NCI-H2227 treated with DMSO at 0.1 percent for 48 hours (cell line): ENCODE data around the gene ADK.

Experiments used
- DNase-seq: peaks from one replicate; lab custom pipeline; 2025; lab: John Stamatoyannopoulos, UW

ADK gene

DNA sequence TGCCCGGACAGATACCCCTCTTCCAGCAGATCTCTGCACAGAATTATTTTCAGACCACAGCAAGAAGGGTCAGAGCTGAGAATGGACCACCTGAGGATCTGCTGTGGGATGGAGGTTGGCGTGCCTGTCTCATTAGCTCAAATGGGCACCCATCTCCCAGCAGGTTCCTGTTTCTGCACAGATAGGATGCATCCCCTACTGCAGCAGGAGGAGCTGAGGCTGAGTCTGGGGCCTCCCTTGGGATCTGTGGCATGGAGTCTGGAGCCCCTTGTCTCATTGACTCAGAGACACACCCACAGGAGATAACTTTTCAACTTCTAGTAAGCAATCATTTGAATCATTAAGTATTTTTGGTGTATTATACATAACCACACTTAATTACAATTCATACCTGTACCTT lies 212.7 kb downstream of the ADK start:
- DNase-seq, result no peak

DNA sequence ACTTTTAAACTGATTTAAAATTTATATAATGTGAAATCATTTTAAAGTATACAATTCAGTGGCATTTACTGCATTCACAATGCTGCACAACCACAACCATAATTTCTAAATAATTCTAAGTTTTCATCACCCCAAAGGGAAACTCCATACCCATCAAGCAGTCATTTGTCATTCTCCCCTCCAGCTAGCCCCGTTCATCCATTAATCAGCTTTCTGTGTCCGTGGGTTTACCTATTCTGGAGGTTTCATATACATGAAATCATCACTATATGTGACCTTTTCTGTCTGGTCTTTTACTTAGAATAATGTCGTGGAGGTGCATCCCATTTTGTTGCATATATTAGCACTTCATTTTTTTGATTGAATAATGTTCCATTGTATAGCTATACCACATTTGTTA lies 214.1 kb downstream of the ADK start:
- no peak for DNase-seq

DNA sequence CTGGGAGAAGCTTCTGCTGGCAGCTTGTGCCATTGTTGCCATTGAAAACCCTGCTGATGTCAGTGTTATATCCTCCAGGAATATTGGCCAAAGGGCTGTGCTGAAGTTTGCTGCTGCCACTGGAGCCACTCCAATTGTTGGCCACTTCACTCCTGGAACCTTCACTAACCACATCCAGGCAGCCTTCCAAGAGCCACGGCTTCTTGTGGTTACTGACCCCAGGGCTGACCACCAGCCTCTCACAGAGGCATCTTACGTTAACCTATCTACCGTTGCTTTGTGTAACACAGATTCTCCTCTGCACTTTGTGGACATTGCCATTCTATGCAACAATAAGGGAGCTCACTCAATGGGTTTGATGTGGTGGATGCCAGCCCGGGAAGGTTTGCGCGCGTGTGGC lies 220.7 kb downstream of the ADK start:
- no peak for DNase-seq

DNA sequence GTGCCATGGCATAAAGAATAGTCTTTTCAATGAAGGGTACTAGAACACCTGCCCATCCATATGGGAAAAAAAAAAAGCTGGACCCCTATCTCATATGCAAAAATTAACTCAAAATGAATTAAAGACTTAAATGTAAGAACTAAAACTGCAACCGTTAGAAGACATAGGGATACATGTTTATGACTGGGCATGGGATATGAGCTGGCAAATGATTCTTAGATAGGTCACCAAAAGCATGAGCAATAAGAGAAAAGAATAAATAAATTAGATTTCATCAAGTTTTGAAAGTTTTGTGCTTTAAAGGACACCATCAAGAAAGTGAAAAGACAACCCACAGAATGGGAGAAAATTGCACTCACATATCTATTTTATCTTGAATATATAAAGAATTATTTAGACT lies 222.0 kb downstream of the ADK start:
- DNase-seq, result no peak

DNA sequence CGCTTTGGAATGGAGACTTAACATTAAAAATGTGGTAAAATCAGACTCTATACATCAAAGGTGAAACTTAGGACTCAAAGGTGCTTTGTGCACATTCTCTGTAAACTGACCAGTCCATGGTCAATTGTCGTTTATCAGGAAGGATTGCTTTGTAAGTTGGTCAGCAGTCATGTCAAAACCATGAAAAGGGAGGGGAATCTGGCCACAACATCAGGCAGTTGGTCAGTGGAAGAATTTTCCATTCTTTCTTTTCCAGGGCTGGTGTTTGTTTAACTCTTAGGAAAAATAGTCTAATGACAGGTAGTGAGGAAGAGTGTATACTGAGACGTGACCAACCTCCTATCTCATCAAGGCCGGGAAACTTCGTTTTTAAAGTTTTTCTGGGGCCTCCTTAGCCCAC lies 226.5 kb downstream of the ADK start:
- no peak for DNase-seq

DNA sequence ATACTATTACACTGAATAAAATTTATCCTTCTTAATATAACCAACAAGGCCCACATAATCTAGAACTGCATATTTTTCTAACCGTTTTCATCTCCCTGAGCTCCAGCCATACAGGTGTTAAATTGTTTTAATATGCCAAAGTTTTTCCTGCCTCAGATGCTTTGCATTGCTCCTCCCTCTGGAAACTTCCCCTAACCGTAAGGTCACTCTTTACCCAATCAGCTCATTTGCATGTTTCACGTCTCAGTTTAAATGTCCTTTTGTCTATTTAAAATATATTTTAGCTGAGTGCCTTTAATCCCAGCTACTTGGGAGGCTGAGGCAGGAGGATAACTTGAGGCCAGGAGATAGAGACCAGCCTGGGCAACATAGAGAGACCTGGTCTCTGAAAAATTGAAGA lies 228.5 kb downstream of the ADK start:
- DNase-seq, result no peak

DNA sequence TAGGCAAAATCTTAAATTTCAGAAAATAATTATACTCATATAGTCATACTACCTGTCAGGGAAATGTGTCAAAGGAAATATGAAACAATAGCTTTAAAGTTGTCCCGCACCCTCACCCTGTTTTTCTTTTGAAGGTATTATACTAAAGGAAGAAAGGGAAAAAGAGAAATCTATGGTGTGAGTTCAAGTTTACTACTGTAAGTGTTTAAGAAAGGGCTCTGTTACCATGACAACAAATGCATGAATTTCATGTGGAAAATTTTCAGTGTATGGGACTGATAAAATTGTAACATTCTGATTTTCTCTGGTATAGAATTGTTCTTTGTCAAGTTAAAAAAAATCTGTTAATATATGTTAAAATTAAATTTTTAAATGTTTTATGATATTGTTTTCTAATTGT lies 229.8 kb downstream of the ADK start:
- DNase-seq, result no peak

DNA sequence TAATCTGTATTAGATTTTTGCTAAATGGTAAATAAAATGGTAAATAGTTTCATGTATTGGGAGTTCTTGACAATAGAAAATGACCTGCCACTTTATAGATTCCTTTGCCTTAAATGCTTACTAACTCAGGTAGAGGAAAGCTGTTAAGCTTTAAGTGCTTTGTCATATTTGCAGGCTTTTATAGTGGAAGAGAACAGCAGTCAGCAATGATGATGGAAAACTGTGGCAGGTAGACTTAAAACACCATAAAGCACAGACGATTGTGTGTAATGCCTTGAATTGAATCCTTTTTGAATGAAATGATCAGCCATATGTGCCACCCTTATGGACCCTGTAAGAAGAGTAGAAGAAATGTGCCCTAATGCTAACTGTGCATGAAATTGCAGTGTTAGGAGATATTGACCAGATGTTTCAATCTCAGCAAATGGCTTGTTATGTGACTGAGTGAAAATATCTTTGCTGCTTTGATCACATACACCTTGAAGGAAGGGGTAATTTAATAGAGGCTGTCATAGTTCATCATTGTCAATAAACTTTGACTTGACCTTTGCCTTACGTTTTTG lies 230.4 kb downstream of the ADK start:
- DNase-seq, result peak; percentile 11

DNA sequence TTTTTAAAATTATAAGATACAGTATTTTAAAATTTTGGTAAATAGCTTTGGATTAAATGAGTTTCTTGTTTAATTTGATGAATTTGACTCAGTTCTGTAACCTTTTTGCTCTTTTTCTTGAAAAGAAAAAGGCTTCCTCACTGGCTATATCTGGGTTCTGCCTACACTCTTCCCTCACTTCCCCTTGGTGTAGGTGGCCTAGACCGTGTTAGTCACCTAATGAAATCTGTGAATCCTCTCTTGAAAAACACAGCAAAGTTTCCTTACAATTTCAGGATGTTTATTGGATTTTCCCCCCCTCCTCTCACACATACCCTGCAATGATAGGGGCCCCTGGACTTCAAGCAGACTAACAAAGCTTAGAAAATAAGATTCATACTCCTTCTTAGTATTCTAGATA lies 231.6 kb downstream of the ADK start:
- no peak for DNase-seq

DNA sequence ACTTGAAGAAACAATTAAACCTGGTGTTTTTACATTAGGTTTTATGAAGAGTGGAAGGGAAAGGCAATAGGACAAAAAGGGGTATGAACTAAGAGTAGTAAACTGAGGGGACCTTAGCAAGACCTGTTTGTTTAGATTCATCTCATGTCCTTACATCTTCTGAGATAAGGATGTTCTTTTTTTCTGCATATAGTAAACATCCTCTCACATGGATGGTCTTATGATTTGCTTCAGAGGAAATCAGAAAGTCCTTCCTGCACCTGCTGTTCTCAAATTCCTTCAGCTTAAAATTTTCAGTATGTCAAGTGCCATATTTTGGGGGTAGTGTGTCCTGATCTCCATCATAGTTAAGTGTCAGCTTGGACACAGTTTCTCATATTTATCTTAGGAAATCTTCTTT lies 232.6 kb downstream of the ADK start:
- DNase-seq, result no peak

DNA sequence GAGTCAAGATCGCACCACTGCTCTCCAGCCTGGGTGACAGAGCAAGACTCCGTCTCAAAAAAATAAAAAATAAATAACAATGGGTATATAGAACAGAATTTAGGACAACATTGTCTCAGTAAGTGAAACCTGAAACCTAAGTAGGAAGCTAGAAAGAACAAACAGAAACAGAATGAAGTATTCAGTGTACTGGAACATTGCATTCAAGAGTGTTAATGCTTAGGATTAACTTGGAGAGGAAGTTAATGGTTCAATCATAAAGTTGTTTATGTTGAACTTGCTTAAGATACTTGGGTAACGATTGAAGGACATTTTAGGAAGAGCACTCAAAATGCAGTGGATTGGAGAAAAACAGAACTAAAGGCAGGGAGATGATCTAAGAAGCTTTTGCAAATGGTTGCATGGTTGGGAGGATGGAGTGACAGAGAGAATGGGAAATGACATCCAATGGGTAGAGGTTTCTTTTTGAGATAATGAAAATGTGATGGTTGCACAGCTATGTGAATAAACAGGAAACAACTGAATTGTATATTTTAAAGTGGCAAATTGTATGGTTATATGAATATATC lies 233.7 kb downstream of the ADK start:
- no peak for DNase-seq

DNA sequence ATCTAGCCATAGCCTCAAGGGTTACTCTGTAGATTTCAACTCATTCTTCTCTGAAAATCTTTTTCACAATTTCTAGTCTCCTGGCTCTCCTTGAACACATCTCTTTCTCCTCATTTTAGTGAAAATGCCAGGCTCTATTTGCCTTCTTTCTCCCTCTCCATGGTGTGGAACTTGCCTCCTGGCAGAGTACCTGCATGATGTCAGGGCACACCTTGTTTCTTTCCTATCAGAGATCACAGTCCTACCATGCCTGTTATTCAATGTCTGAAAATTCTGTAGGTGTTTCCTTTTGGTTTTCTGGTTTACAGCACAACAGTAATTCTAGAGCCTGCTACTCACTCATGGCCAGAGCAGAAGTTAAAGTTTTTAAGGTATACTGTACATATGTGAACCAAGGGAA lies 237.8 kb downstream of the ADK start:
- DNase-seq, result no peak

DNA sequence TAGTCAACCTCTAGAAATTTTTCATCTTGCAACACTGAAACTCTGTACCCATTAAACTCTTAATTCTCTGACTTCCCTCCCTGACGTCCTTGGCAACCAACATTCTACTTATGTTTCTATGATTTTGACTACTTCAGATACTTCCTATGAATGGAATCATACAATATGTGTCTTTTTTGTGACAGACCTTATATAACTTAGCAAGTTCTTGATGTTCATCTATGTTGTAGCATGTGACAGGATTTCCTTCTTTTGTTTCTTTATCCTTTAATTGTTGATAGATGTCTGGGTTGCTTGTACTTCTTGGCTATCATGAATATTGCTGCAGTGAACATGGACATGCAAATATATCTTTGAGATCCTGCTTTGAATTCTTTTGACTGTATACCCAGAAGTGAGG lies 240.8 kb downstream of the ADK start:
- DNase-seq, result no peak

DNA sequence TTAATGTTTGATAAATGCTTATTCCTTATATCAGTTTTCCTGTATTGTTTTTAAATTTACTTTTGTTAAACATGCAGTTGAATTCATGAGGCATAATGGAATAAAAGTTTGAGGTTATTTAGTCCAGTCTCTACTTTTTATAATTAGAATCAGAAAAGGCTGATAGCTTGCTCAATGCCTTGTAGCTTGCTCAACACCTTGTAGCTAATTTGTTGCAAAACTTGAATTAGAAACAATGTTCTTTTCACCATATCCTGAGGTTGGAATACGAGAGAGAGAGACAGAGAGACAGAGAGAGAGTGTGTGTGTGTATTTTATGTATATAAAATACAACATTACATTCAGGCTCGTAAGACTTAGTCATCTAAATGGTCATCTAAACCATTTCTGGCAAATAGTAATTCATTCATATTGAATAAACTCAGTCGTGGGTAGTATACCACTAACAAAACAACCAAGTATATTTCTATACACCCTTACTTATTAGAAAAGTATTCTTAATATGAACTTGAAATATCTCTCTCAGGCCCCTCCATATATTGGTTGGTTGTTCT lies 243.5 kb downstream of the ADK start:
- DNase-seq, result no peak

DNA sequence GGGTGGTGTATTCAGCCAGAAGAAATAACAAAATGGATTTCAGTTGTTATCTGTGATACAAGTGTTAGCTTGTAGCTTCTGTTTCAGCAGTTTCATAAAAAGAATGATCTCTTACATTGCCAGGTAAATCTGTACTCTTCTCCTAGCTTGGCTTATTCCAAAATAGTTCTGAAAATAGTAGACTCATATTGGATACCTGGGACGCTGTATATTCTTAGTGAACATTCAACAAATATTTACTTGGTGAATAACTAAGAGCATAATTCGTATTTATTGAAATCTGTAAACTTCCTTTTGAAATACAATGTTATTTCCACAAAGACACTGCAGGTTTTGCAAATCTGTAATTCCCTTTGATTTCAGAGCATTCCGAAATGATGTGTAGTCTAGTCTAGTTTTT lies 249.2 kb downstream of the ADK start:
- no peak for DNase-seq

DNA sequence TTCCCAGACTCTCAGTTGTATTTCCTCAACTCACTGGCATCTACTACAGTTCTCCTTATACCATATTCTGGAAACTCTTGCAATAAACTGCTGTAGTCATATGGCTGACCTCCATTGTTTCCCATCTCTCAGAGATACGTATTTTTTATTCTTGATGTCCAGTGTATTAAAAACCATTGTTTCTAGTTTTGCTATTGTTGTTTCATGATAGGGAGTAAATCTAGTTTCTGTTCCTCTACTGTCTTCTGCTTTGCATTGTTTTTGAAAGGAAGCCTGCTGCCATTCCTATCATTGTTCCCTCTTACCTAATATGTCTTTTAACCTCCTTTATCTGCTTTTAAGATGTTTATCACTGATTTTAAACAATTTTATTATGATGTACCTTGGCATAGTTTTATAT lies 255.0 kb downstream of the ADK start:
- DNase-seq, result no peak

DNA sequence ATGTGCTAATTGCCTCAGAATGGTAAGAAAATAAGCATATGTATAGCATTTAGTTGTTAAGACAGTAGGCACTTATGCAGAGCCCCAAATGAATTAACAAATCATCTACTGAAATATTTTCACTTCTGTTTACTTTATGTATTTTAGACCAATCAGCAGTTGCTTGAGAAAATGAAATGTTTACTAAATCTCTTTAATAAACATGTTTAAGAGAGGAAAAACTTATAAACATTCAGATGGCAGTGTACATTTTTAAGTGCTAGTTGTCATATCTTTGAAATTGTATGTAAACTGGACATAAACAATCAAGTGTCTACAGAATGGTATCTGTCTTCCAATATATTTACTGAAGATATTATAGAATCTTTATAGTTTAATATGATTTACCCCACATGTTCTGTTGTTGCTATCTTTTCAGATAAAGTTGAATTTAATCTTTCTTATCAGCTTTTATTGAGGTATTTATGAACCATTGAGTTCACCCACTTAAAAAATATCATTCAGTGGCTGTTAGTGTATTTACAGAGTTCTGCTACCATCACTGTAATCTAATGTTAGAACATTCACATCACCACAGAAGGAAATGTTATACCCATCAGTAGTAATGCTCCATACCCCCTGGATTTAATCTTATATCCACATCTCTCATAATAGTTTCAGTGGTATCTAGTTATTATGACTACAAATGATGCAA lies 264.3 kb downstream of the ADK start:
- DNase-seq, result no peak

DNA sequence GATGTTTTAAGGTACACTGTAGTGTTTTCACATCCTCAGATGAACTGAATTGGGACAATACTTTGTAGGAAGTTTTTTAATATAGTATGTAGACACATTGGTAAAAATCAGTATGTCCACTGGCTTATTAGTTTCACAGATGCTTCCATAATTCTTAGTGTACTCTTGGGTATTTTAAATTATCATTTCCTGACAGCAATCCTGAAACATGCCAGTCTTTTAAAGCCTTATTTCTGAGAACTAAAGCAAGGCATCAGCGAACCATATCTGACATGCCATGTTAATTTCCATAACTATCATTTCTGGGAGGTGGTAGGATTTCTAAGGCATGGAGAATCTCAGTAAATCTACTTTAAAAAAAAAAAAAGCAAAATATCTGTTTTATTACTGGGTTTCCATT lies 266.4 kb downstream of the ADK start:
- DNase-seq, result no peak

DNA sequence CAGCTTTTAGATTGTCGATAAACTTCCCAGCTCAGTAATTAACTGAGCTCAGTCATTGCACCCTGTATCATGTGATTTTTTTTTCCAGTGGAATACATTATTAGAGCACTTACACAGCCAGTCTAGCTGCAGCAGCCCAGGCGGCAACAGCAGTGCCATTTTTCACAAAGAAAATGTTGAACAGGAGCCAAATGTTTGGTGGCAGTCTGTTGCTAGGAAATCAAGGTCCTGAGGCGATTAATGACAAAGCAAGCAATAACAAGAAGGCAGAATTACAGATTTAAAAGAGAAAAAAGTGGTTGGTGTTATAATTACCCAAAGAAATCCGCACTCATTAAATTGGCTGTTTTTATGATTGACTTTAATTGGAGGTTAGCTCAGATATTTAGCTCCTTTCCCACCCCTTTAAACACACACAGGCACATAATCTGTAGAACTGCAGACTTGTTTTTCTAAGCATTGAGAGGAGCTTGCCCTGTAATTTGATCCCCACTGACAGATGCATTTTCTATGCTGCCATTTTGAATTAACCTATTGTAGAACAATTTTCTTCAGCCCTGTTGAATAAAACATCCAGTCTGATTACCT lies 267.4 kb downstream of the ADK start:
- peak; percentile 99 for DNase-seq

DNA sequence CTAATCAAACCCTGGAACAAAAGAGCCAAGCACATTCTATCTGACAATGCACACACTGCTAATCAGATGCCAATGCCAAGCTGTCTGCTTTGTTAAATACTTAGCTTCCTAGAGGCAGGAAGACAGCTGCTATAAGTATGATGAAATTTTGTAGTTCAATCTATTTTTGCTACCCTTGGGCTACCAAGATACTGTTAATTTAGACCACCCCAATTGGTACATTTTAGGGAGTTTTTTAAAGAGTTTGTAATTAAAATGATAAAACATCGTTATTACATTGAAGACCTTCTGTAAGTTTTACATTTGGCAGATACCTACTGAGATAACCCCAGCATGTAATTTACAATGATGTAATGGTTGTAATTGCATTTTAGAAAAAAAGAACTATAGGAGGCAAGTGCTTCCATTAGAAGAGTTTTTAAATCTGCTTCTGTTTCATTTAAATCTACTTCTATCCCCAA lies 268.5 kb downstream of the ADK start:
- peak; percentile 14 for DNase-seq

DNA sequence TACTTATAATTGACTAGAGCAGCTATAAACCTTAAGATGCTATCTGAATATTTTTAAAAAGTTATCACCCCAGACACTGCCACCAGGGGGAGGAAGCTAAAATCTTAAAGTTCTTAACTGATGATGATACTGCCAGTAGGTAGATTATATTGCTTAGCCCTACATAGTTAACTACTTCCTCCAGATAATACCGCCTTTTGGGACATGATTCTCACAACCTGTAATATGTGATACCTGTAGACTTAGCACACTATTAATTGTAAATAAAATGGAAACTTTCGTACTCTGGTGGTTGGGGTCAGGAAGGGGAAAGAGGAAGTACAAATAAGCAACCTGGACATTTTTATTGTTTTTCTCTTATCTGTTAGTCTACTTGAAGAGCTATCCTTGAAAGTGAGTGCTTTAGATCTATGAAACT lies 268.9 kb downstream of the ADK start:
- DNase-seq, result peak; percentile 23

DNA sequence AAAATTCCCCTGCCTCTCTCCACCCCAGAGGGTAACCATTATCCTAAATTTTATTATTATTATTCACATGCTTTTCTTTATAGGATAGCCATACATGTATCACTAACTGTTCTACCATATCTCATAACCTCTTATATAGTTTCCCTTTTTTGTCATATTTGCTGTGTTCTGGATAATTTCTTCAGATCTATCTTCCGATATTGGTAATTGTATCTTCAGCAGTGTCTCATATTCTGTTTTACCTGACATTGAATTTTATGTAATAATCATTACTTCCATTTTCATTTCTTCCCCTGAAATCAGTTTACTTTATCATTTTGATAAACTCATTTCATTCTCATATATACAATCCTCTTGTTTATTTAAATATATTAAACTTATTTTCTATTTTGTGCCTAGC lies 273.5 kb downstream of the ADK start:
- DNase-seq, result no peak

DNA sequence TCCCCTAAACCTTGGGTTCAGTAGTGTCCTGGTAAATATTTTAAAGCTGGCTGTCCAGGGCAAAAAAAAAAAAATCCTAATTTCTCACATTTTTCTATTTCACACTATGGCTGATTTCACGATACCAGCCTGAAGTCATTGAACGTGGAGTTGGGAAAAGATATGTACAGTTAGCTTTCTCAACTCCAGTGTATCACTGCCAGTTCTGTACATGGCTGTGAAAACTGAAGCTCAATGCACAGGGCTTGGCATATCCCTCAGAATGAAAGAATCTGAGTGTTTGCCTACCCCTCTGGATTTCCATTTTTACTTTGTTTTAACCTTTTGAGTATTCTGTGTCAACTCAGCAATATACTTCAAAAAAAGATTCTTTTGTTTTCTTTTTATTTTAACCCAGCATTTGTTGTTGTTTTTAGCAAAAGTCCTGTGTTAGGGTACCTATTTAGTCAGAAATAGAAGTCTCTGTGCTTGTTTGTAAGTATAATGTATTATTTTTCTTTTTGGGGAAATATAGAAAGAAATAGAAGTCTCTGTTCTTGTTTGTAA lies 274.5 kb downstream of the ADK start:
- DNase-seq, result no peak
